Keratinocyte (primary cell): ENCODE data around the gene FGFBP1. TPM values are rescaled to one million over a fixed set of nuclear protein-coding genes. Genes with fewer than 3 reads are reported as not detected.

ENCODE experiments used
- DNase-seq: peaks from one replicate; pipeline ENCODE4 v3.0.0-alpha.2; 2011; ENCODE audit warnings: low read depth, missing footprints, low spot score
- FAIRE-seq: peaks from 2 replicates; lab custom pipeline; 2011; peaks lifted over from hg19 to GRCh38; lab: Jason Lieb, UNC
- H2AFZ ChIP-seq: 2 replicates; pipeline ENCODE4 v1.6.0; 2012; ENCODE audit warnings: low read length, control low read depth, inconsistent platforms; ENCODE audit not compliant: control insufficient read depth
- H3K27ac ChIP-seq: 2 replicates; pipeline ENCODE4 v1.5.1; 2011; ENCODE audit warnings: low read length; ENCODE audit not compliant: control insufficient read depth, insufficient read depth
- H3K27me3 ChIP-seq: 3 replicates; pipeline ENCODE4 v1.6.0; 2011; ENCODE audit warnings: low read length; ENCODE audit not compliant: control insufficient read depth, insufficient read depth; ENCODE audit errors: extremely low read depth
- H3K36me3 ChIP-seq, 2 experiments: 2 replicates in 1 of 2; 3 replicates in 1 of 2; pipeline ENCODE4 v1.5.1; 2011; ENCODE audit warnings: low read length in 2 of 2, mild to moderate bottlenecking in 1 of 2; ENCODE audit not compliant: control insufficient read depth in 2 of 2, insufficient read depth in 2 of 2; ENCODE audit errors: extremely low read depth in 1 of 2
- H3K4me1 ChIP-seq: 3 replicates; pipeline ENCODE4 v1.5.1; 2011; ENCODE audit warnings: low read length; ENCODE audit not compliant: control insufficient read depth, insufficient read depth; ENCODE audit errors: extremely low read depth
- H3K4me2 ChIP-seq: 3 replicates; pipeline ENCODE4 v1.6.0; 2011; ENCODE audit warnings: low read depth, low read length; ENCODE audit not compliant: control insufficient read depth, insufficient read depth; ENCODE audit errors: extremely low read depth
- H3K4me3 ChIP-seq, 3 experiments: fragments of 200-600 bp in 1 of 3; sonication (generic) in 1 of 3; 2 replicates in 2 of 3; 3 replicates in 1 of 3; pipeline ENCODE4 v1.5.1; 2011 to 2016; ENCODE audit warnings: low read length in 3 of 3, mild to moderate bottlenecking in 3 of 3, control low read depth in 2 of 3, inconsistent platforms in 1 of 3, low read depth in 1 of 3, mixed read lengths in 1 of 3, mixed run types in 1 of 3, moderate library complexity in 1 of 3; ENCODE audit not compliant: control insufficient read depth in 2 of 3, insufficient read depth in 2 of 3; ENCODE audit errors: extremely low read depth in 1 of 3
- H3K79me2 ChIP-seq: 2 replicates; pipeline ENCODE4 v1.6.0; 2012; ENCODE audit warnings: low read length; ENCODE audit not compliant: control insufficient read depth, insufficient read depth
- H3K9ac ChIP-seq: 3 replicates; pipeline ENCODE4 v1.6.0; 2011; ENCODE audit warnings: low read length; ENCODE audit not compliant: control insufficient read depth, insufficient read depth; ENCODE audit errors: extremely low read depth
- H3K9me1 ChIP-seq: 3 replicates; pipeline ENCODE4 v1.6.0; 2011; ENCODE audit warnings: low read length; ENCODE audit not compliant: control insufficient read depth, insufficient read depth; ENCODE audit errors: extremely low read depth
- H3K9me3 ChIP-seq: 2 replicates; pipeline ENCODE4 v1.5.1; 2012; ENCODE audit warnings: low read depth, low read length; ENCODE audit not compliant: control insufficient read depth
- H4K20me1 ChIP-seq: 3 replicates; pipeline ENCODE4 v1.6.0; 2011; ENCODE audit warnings: low read length; ENCODE audit not compliant: control insufficient read depth, insufficient read depth; ENCODE audit errors: extremely low read depth
- EZH2 ChIP-seq: IDR thresholded peaks from one replicate; pipeline ENCODE4 v1.6.1; 2012; ENCODE audit warnings: inconsistent platforms, mild to moderate bottlenecking, low read length, moderate library complexity
- dilution Hi-C: fragments of 300-500 bp; cut with MboI; formaldehyde crosslinking; loops from one replicate; pipeline ENCODE4 v1.7.0; 2020; ENCODE audit warnings: low sequenced_read_pairs; ENCODE audit not compliant: extremely low pct_ligation_motif_present
- polyA plus RNA-seq, 5 experiments: library from polyadenylated mRNA; depleted of rRNA in 3 of 5; stranded (reverse) in 3 of 5; stranded (forward) in 1 of 5; unstranded in 1 of 5; fragments of >200 nt; gene quantifications; 1 replicate in 1 of 5; 2 replicates in 3 of 5; 3 replicates in 1 of 5; pipeline versions ENCODE4 v1.2.1 to v1.2.3, GENCODE V29; 2011 to 2012; ENCODE audit warnings: missing spikeins in 2 of 5, low read depth in 1 of 5, low replicate concordance in 1 of 5
- TF ChIP-seq, protein P1 (sequence below), 3 experiments: IDR thresholded peaks in 1 of 3; conservative IDR thresholded peaks in 1 of 3; optimal IDR thresholded peaks in 1 of 3; 2 replicates in 2 of 3; 3 replicates in 1 of 3; pipeline versions ENCODE3 to v1.5.1; 2011; ENCODE audit warnings: low read length in 3 of 3, mild to moderate bottlenecking in 3 of 3, moderate library complexity in 2 of 3, control low read depth in 1 of 3, inconsistent platforms in 1 of 3; ENCODE audit not compliant: insufficient read depth in 2 of 3; ENCODE audit errors: extremely low read depth in 1 of 3

FGFBP1 gene
- polyA plus RNA-seq, 1 donor (not counting 4 experiments of a cell fraction or from before 2014, with no cell fraction given): 2,189 TPM

- no peaks in the 10 kb centered on the region for H4K20me1 ChIP-seq
- H3K4me1 ChIP-seq: peaks cover 53% of the 10 kb centered on the region
- no peak for TF ChIP-seq EZH2
- TF ChIP-seq, protein P1, sequence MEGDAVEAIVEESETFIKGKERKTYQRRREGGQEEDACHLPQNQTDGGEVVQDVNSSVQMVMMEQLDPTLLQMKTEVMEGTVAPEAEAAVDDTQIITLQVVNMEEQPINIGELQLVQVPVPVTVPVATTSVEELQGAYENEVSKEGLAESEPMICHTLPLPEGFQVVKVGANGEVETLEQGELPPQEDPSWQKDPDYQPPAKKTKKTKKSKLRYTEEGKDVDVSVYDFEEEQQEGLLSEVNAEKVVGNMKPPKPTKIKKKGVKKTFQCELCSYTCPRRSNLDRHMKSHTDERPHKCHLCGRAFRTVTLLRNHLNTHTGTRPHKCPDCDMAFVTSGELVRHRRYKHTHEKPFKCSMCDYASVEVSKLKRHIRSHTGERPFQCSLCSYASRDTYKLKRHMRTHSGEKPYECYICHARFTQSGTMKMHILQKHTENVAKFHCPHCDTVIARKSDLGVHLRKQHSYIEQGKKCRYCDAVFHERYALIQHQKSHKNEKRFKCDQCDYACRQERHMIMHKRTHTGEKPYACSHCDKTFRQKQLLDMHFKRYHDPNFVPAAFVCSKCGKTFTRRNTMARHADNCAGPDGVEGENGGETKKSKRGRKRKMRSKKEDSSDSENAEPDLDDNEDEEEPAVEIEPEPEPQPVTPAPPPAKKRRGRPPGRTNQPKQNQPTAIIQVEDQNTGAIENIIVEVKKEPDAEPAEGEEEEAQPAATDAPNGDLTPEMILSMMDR (optimal IDR thresholded peaks at IDR 0.05 in 1 of 3, IDR thresholded peaks at IDR 0.05 in 1 of 3, conservative IDR thresholded peaks at IDR 0.05 in 1 of 3; ENCODE audit: extremely low read depth in 1 of 3, insufficient read depth in 2 of 3, low read length in 3 of 3): no peak
- DNase-seq (no peak), FAIRE-seq (no peak)
- H3K36me3 ChIP-seq: no peaks in the 10 kb centered on the region
- dilution Hi-C loops: no loop called here
- no peaks in the 10 kb centered on the region for H3K79me2 ChIP-seq
- H3K9me3 ChIP-seq: peaks cover 6% of the 10 kb centered on the region
- H3K4me3 ChIP-seq: no peak overlapping the region
- H3K9ac ChIP-seq: peak overlapping the region; percentile 23
- H3K27ac ChIP-seq: peak overlapping the region; percentile 100
- no peaks in the 10 kb centered on the region for H3K9me1 ChIP-seq
- no peaks in the 10 kb centered on the region for H3K27me3 ChIP-seq
- H2AFZ ChIP-seq: no peak overlapping the region
- H3K4me2 ChIP-seq: peak overlapping the region; percentile 7
Measured at GRCh38 chr4:15899511-15899910, 39.0 kb downstream of the FGFBP1 start.

GRCh38 chr4:15898902-15899301 is 39.6 kb downstream of the FGFBP1 start:
- Histone ChIP-seq H3K79me2 (no peaks in the 10 kb centered on the region), H3K27ac (peak overlapping the region; percentile 100), H3K9ac (peak overlapping the region; percentile 23), H4K20me1 (no peaks in the 10 kb centered on the region), H3K27me3 (no peaks in the 10 kb centered on the region), H3K9me1 (no peaks in the 10 kb centered on the region), H3K36me3 (no peaks in the 10 kb centered on the region), H3K4me1 (peaks cover 59% of the 10 kb centered on the region), H2AFZ (no peak overlapping the region), H3K9me3 (peaks cover under 1% of the 10 kb centered on the region), H3K4me2 (no peak overlapping the region), H3K4me3 (no peak overlapping the region)
- DNase-seq (no peak), FAIRE-seq (peak; percentile 97)
- TF ChIP-seq, protein P1 (optimal IDR thresholded peaks at IDR 0.05 in 1 of 3, IDR thresholded peaks at IDR 0.05 in 1 of 3, conservative IDR thresholded peaks at IDR 0.05 in 1 of 3; ENCODE audit: extremely low read depth in 1 of 3, insufficient read depth in 2 of 3, low read length in 3 of 3): no peak
- no peak for TF ChIP-seq EZH2
- dilution Hi-C loops: no loop called here
